Ascending aorta (tissue), 2 donors: ENCODE results near the gene DFFA. TPM values are rescaled to one million over a fixed set of nuclear protein-coding genes. Genes with fewer than 3 reads are reported as not detected.
"Not testable (repeated sequence)": the region's sequence is repeated elsewhere in the genome, so short reads cannot be mapped to it uniquely, and the experiment has no call there.

Experiments
- DNase-seq, 2 donors: peaks; one replicate each; pipeline ENCODE4 v3.0.0-alpha.2; 2019; ENCODE audit warnings: low spot score in 2 of 2
- H3K27ac ChIP-seq, 2 donors: fragments of 200-600 bp; sonication (generic); one replicate each; pipeline ENCODE4 v1.5.1; 2016 to 2017; ENCODE audit warnings: mild to moderate bottlenecking in 1 of 2
- H3K27me3 ChIP-seq: fragments of 200-600 bp; sonication (generic); one replicate; pipeline ENCODE4 v1.5.1; 2017
- H3K36me3 ChIP-seq, 2 donors: fragments of 200-600 bp; sonication (generic); one replicate each; pipeline ENCODE4 v1.5.1; 2016
- H3K4me1 ChIP-seq, 2 donors: fragments of 200-600 bp; sonication (generic); one replicate each; pipeline ENCODE4 v1.5.1; 2016 to 2017; ENCODE audit warnings: mild to moderate bottlenecking in 1 of 2
- H3K4me3 ChIP-seq, 2 donors: fragments of 200-600 bp; sonication (generic); one replicate each; pipeline ENCODE4 v1.5.1; 2016 to 2017; ENCODE audit warnings: mild to moderate bottlenecking in 1 of 2
- H3K9me3 ChIP-seq, 2 donors: fragments of 200-600 bp; sonication (generic); one replicate each; pipeline ENCODE4 v1.5.1; 2016
- CTCF ChIP-seq, 3 experiments: fragments of 200-600 bp in 2 of 3; fragments of 450-650 bp in 1 of 3; sonication (generic) in 2 of 3; IDR thresholded peaks; one replicate each; pipeline ENCODE4 v1.5.1; 2016 to 2019; ENCODE audit warnings: antibody characterized with exemption in 3 of 3, mild to moderate bottlenecking in 1 of 3, moderate library complexity in 1 of 3
- intact Hi-C: fragments of 100-400 bp; cut with DNase I; formaldehyde crosslinking; loops from one replicate; pipeline ENCODE4 v1.15.1; 2023
- total RNA-seq: library from RNA; depleted of rRNA; stranded (reverse); fragments of >200 nt; gene quantifications from one replicate; pipeline ENCODE4 v1.1.0, GENCODE V29; 2016

The DFFA gene
- total RNA-seq, 1 donor from 2014 or later = 11.8 TPM

- peaks cover 4 to 12% of the 10 kb centered on the region in 2 donors for H3K4me1 ChIP-seq
- H3K27ac ChIP-seq = no peak overlapping the region
- no peak for TF ChIP-seq CTCF (IDR thresholded peaks at IDR 0.05)
- no peaks in the 10 kb centered on the region for H3K27me3 ChIP-seq
- H3K9me3 ChIP-seq = no peaks in the 10 kb centered on the region
- peaks cover 13 to 41% of the 10 kb centered on the region in 2 donors for H3K36me3 ChIP-seq
- intact Hi-C loops = no loop called here
- H3K4me3 ChIP-seq = no peak overlapping the region
- DNase-seq = no peak
Observed at GRCh38 chr1:10470043-10470442, 2.3 kb downstream of the DFFA start.

GRCh38 chr1:10467078-10467477 lies 5.3 kb downstream of the DFFA start:
- H3K4me1 ChIP-seq = peaks cover 4 to 8% of the 10 kb centered on the region in 2 donors
- H3K9me3 ChIP-seq = no peaks in the 10 kb centered on the region
- no peak overlapping the region for H3K4me3 ChIP-seq
- no peak overlapping the region for H3K27ac ChIP-seq
- TF ChIP-seq CTCF (IDR thresholded peaks at IDR 0.05) = no peak
- H3K27me3 ChIP-seq = no peaks in the 10 kb centered on the region
- intact Hi-C loops = no loop called here
- H3K36me3 ChIP-seq = peaks cover 38 to 68% of the 10 kb centered on the region in 2 donors
- no peak for DNase-seq

- intact Hi-C loops = no loop called here
- no peak for DNase-seq
- no peak for TF ChIP-seq CTCF (IDR thresholded peaks at IDR 0.05)
- Histone ChIP-seq H3K9me3 (no peaks in the 10 kb centered on the region), H3K36me3 (peaks cover 31 to 40% of the 10 kb centered on the region in 2 donors), H3K4me1 (no peaks in the 10 kb centered on the region), H3K27ac (no peak overlapping the region), H3K27me3 (no peaks in the 10 kb centered on the region), H3K4me3 (no peak overlapping the region)
Observed at GRCh38 chr1:10459184-10459583, 13.1 kb downstream of the DFFA start.

- Histone ChIP-seq H3K4me3 (no peak overlapping the region), H3K36me3 (peaks cover 20 to 28% of the 10 kb centered on the region in 2 donors), H3K4me1 (no peaks in the 10 kb centered on the region), H3K27ac (no peak overlapping the region), H3K27me3 (no peaks in the 10 kb centered on the region), H3K9me3 (no peaks in the 10 kb centered on the region)
- TF ChIP-seq CTCF (IDR thresholded peaks at IDR 0.05) = no peak
- DNase-seq = no peak
- intact Hi-C loops = no loop called here
Observed at GRCh38 chr1:10457875-10458274, 14.5 kb downstream of the DFFA start.

GRCh38 chr1:10457462-10457861 lies 14.9 kb downstream of the DFFA start:
- H3K27ac ChIP-seq, H3K9me3 ChIP-seq, H3K4me1 ChIP-seq, intact Hi-C loops, H3K27me3 ChIP-seq, DNase-seq, H3K4me3 ChIP-seq: not testable (repeated sequence)
- peaks cover 16 to 24% of the 10 kb centered on the region in 2 donors for H3K36me3 ChIP-seq

- no peaks in the 10 kb centered on the region for H3K9me3 ChIP-seq
- H3K27ac ChIP-seq = no peak overlapping the region
- intact Hi-C loops = no loop called here
- H3K4me1 ChIP-seq = no peaks in the 10 kb centered on the region
- no peaks in the 10 kb centered on the region for H3K27me3 ChIP-seq
- no peak for DNase-seq
- TF ChIP-seq CTCF (IDR thresholded peaks at IDR 0.05) = no peak
- no peak overlapping the region for H3K4me3 ChIP-seq
- H3K36me3 ChIP-seq = peaks cover 8 to 16% of the 10 kb centered on the region in 2 donors
Observed at GRCh38 chr1:10456661-10457060, 15.7 kb downstream of the DFFA start.
